OCI-LY3 (cell line): ENCODE measurements around the gene SLC25A25.

Source experiments
- EZH2phosphoT487 ChIP-seq: fragments of 200-600 bp; shearing (Covaris generic); IDR thresholded peaks from 2 replicates; pipeline ENCODE4 v1.6.1; 2018; ENCODE audit warnings: antibody characterized with exemption, mixed run types, low read depth
- TF ChIP-seq, protein P1 (sequence below): fragments of 200-600, 300-600 bp; sonication (generic); IDR thresholded peaks from 2 replicates; pipeline ENCODE4 v1.5.1; 2014; ENCODE audit warnings: antibody characterized with exemption, low read length, low read depth

DNA sequence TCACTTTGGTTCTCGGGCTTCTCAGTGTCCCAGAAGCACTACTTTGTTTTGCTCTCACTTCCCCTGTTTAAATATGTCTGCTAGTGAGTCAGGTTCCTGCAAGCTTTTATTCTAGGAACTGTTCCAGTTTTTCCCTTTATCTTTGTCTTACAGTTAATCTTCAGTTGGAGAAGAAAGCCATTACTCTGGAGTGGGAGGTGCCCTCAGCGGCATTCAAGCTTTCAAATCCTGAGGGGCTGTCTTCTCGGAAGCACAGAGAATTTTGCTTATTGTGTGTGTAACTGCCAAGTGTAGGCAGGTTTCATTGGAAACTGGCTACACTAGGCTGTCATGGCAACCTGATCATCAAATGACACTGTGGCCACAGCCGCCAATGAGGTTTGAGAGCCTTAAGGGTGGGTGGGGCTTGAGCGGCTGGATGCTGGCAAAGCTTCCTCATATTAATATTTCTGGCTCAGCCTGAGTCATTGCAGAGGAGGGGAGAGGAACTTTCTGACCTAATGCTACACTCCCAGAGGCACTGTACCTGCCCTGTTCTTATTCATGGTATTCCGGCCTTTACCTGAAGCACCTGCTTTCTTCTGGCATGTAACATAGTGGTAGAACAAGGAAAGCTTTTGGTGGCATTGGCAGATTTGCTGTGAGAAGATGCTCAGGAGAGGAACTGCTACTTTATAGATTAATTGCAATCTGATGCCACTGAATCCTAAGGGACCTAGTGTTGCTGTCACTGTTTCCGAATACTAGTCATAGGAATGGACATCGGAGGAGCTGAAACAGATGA is 26.3 kb downstream of the SLC25A25 start:
- TF ChIP-seq, protein P1, sequence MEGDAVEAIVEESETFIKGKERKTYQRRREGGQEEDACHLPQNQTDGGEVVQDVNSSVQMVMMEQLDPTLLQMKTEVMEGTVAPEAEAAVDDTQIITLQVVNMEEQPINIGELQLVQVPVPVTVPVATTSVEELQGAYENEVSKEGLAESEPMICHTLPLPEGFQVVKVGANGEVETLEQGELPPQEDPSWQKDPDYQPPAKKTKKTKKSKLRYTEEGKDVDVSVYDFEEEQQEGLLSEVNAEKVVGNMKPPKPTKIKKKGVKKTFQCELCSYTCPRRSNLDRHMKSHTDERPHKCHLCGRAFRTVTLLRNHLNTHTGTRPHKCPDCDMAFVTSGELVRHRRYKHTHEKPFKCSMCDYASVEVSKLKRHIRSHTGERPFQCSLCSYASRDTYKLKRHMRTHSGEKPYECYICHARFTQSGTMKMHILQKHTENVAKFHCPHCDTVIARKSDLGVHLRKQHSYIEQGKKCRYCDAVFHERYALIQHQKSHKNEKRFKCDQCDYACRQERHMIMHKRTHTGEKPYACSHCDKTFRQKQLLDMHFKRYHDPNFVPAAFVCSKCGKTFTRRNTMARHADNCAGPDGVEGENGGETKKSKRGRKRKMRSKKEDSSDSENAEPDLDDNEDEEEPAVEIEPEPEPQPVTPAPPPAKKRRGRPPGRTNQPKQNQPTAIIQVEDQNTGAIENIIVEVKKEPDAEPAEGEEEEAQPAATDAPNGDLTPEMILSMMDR = no peak
- TF ChIP-seq EZH2phosphoT487 = no peak
